HepG2 (cell line): ENCODE results near the gene TEX19. TPM values are rescaled to one million over a fixed set of nuclear protein-coding genes. Genes with fewer than 3 reads are reported as not detected.

ENCODE experiments used
- AKAP8 ChIP-seq: sonication (generic); formaldehyde crosslinking; IDR thresholded peaks from 2 replicates; pipeline ENCODE4 v1.5.1; 2020; ENCODE audit warnings: mild to moderate bottlenecking, missing genetic modification reagents
- CBFB ChIP-seq: sonication (generic); formaldehyde crosslinking; IDR thresholded peaks from 2 replicates; pipeline ENCODE4 v1.4.0; 2020; ENCODE audit warnings: missing genetic modification reagents
- FOXA3 ChIP-seq: IDR thresholded peaks from 2 replicates; pipeline ENCODE4 v1.6.1; 2016; ENCODE audit warnings: missing genetic modification reagents, missing compliant biosample characterization
- HNF1A ChIP-seq, 2 experiments: sonication (generic) in 1 of 2; formaldehyde crosslinking in 1 of 2; IDR thresholded peaks; 2 replicates each; pipeline versions ENCODE4 v1.4.0 to v1.6.1; 2016 to 2020; ENCODE audit warnings: borderline replicate concordance in 1 of 2, low read depth in 1 of 2, mild to moderate bottlenecking in 1 of 2, missing genetic modification reagents in 1 of 2
- KDM2A ChIP-seq: sonication (generic); formaldehyde crosslinking; IDR thresholded peaks from 2 replicates; pipeline ENCODE4 v1.4.0; 2020; ENCODE audit warnings: low read depth, missing genetic modification reagents, borderline replicate concordance
- MAX ChIP-seq: IDR thresholded peaks from 2 replicates; pipeline ENCODE4 v1.6.1; 2012; ENCODE audit warnings: inconsistent platforms
- MTF2 ChIP-seq: sonication (generic); formaldehyde crosslinking; IDR thresholded peaks from 2 replicates; pipeline ENCODE4 v1.5.0; 2020; ENCODE audit warnings: missing genetic modification reagents, borderline replicate concordance
- NFKBIZ ChIP-seq: IDR thresholded peaks from 2 replicates; pipeline ENCODE4 v1.6.1; 2018; ENCODE audit warnings: missing genetic modification reagents, missing compliant biosample characterization
- NR3C1 ChIP-seq: sonication (generic); formaldehyde crosslinking; IDR thresholded peaks from 2 replicates; pipeline ENCODE4 v1.4.0; 2020; ENCODE audit warnings: missing genetic modification reagents
- PATZ1 ChIP-seq: sonication (generic); formaldehyde crosslinking; IDR thresholded peaks from 2 replicates; pipeline ENCODE4 v1.4.0; 2020; ENCODE audit warnings: missing genetic modification reagents
- RBAK ChIP-seq: sonication (generic); formaldehyde crosslinking; IDR thresholded peaks from 2 replicates; pipeline ENCODE4 v1.5.1; 2020; ENCODE audit warnings: mild to moderate bottlenecking, missing genetic modification reagents
- SIX1 ChIP-seq: sonication (generic); formaldehyde crosslinking; IDR thresholded peaks from 2 replicates; pipeline ENCODE4 v1.4.0; 2020; ENCODE audit warnings: missing genetic modification reagents, borderline replicate concordance
- SNAI1 ChIP-seq: sonication (generic); formaldehyde crosslinking; IDR thresholded peaks from 2 replicates; pipeline ENCODE4 v1.5.0; 2020; ENCODE audit warnings: mild to moderate bottlenecking, missing genetic modification reagents, borderline replicate concordance
- SP5 ChIP-seq: IDR thresholded peaks from 2 replicates; pipeline ENCODE4 v1.6.1; 2016; ENCODE audit warnings: low read depth, borderline replicate concordance
- TCF7 ChIP-seq: sonication (generic); IDR thresholded peaks from 2 replicates; pipeline ENCODE4 v1.6.1; 2016; ENCODE audit warnings: antibody characterized with exemption, low read depth
- TSC22D2 ChIP-seq: sonication (generic); formaldehyde crosslinking; IDR thresholded peaks from 2 replicates; pipeline ENCODE4 v1.5.1; 2020; ENCODE audit warnings: missing genetic modification reagents, mild to moderate bottlenecking, borderline replicate concordance
- ZBTB38 ChIP-seq: sonication (generic); formaldehyde crosslinking; IDR thresholded peaks from 2 replicates; pipeline ENCODE4 v1.5.1; 2020; ENCODE audit warnings: mild to moderate bottlenecking, missing genetic modification reagents
- ZNF296 ChIP-seq: sonication (generic); formaldehyde crosslinking; conservative IDR thresholded peaks from 2 replicates; pipeline ENCODE4 v1.5.0; 2020; ENCODE audit warnings: mild to moderate bottlenecking, missing genetic modification reagents
- ZNF343 ChIP-seq: sonication (generic); formaldehyde crosslinking; IDR thresholded peaks from 2 replicates; pipeline ENCODE4 v1.4.0; 2020; ENCODE audit warnings: mild to moderate bottlenecking, missing genetic modification reagents
- ZNF639 ChIP-seq: conservative IDR thresholded peaks from 2 replicates; pipeline ENCODE4 v1.6.1; 2018; ENCODE audit warnings: missing genetic modification reagents
- ZNF678 ChIP-seq: sonication (generic); formaldehyde crosslinking; IDR thresholded peaks from 2 replicates; pipeline ENCODE4 v1.4.0; 2020; ENCODE audit warnings: mild to moderate bottlenecking, missing genetic modification reagents
- ZNF83 ChIP-seq: sonication (generic); formaldehyde crosslinking; IDR thresholded peaks from 2 replicates; pipeline ENCODE4 v1.4.0; 2020; ENCODE audit warnings: missing genetic modification reagents, mild to moderate bottlenecking, borderline replicate concordance
- polyA plus RNA-seq, 8 experiments: library from polyadenylated mRNA; depleted of rRNA in 3 of 8; stranded (reverse) in 7 of 8; unstranded in 1 of 8; fragments of >200 nt; fragmentation: Illumina TruSeq in 4 of 8; extraction: Trizol in 4 of 8; gene quantifications; 2 replicates each; pipeline versions ENCODE4 v1.2.1 to v1.2.3, GENCODE V29; 2011 to 2016; ENCODE audit warnings: low read depth in 4 of 8, missing spikeins in 1 of 8, mixed read lengths in 1 of 8; ENCODE audit not compliant: insufficient read depth in 1 of 8
- total RNA-seq, 5 experiments: library from RNA; depleted of rRNA; stranded (reverse); fragments of >200 nt; fragmentation: Illumina TruSeq; extraction: Trizol; gene quantifications; 2 replicates each; pipeline ENCODE4 v1.2.3, GENCODE V29; 2016; ENCODE audit warnings: low read depth in 1 of 5

TEX19 gene
- total and polyA plus RNA-seq, 2 of the 13 experiments (the other 11 are each of a cell fraction or from before 2014, with no cell fraction given): 1.3 to 6.0 TPM

GRCh38 chr17:82356845-82357355, 2.1 kb upstream of the TEX19 start (continued):
- no peak for TF ChIP-seq SIX1 (CRISPR knock-in tag)
- 0 out of 2 replicates have a peak, but pooled peaks have one; percentile 15 for TF ChIP-seq CBFB
- TF ChIP-seq ZBTB38: peak; percentile 55; the same call in 1 of the 2 replicates
- no peak for TF ChIP-seq ZNF678
- peak; percentile 32; the same call in 1 of the 2 replicates for TF ChIP-seq KDM2A
- TF ChIP-seq TCF7: no peak
- no peak for TF ChIP-seq NR3C1 (CRISPR knock-in tag)
- no peak for TF ChIP-seq MTF2 (CRISPR knock-in tag)
- no peak for TF ChIP-seq AKAP8 (CRISPR knock-in tag)
- TF ChIP-seq ZNF83 (CRISPR knock-in tag): no peak
- TF ChIP-seq SNAI1 (CRISPR knock-in tag): peak; percentile 60; the same call in 1 of the 2 replicates
- TF ChIP-seq RBAK (CRISPR knock-in tag): no peak
- 0 out of 2 replicates have a peak, but pooled peaks have one; percentile 60 for TF ChIP-seq ZNF296
- TF ChIP-seq NFKBIZ: no peak
- 0 out of 2 replicates have a peak, but pooled peaks have one; percentile 24 for TF ChIP-seq SP5
- TF ChIP-seq FOXA3 (CRISPR knock-in tag): no peak
- no peak for TF ChIP-seq ZNF343 (CRISPR knock-in tag)
- TF ChIP-seq MAX: peak; percentile 42; the same call in 1 of the 2 replicates
- TF ChIP-seq HNF1A (IDR thresholded peaks at IDR 0.05; ENCODE audit: low read depth): no peak
- 0 out of 2 replicates have a peak, but pooled peaks have one; percentile 22 for TF ChIP-seq HNF1A (CRISPR knock-in tag; IDR thresholded peaks at IDR 0.05; ENCODE audit: borderline replicate concordance)
- no peak for TF ChIP-seq TSC22D2 (CRISPR knock-in tag)
- TF ChIP-seq ZNF639: 0 out of 2 replicates have a peak, but pooled peaks have one; percentile 27
- TF ChIP-seq PATZ1: peak; percentile 34; the same call in 1 of the 2 replicates
